Suprapubic skin (tissue), 4 donors: ENCODE results near the gene RPGRIP1L. TPM values are rescaled to one million over a fixed set of nuclear protein-coding genes. Genes with fewer than 3 reads are reported as not detected.

ENCODE experiments used
- DNase-seq, 2 donors: peaks; one replicate each; pipeline ENCODE4 v3.0.0-alpha.2; 2019; ENCODE audit warnings: low spot score in 2 of 2
- H3K27ac ChIP-seq: fragments of 200-600 bp; sonication (generic); one replicate; pipeline ENCODE4 v1.5.1; 2019
- H3K27me3 ChIP-seq: fragments of 200-600 bp; sonication (generic); one replicate; pipeline ENCODE4 v1.5.1; 2019
- H3K36me3 ChIP-seq: fragments of 200-600 bp; sonication (generic); one replicate; pipeline ENCODE4 v1.5.1; 2019
- H3K4me1 ChIP-seq: fragments of 200-600 bp; sonication (generic); one replicate; pipeline ENCODE4 v1.5.1; 2019
- H3K4me3 ChIP-seq: fragments of 200-600 bp; sonication (generic); one replicate; pipeline ENCODE4 v1.5.1; 2019; ENCODE audit warnings: mild to moderate bottlenecking
- H3K9me3 ChIP-seq: fragments of 200-600 bp; sonication (generic); one replicate; pipeline ENCODE4 v1.5.1; 2019
- EP300 ChIP-seq: sonication (generic); formaldehyde crosslinking; IDR thresholded peaks from one replicate; pipeline ENCODE4 v1.6.1; 2017; ENCODE audit warnings: antibody characterized with exemption
- POLR2A ChIP-seq, 2 donors: fragments of 450-650 bp; IDR thresholded peaks; one replicate each; pipeline ENCODE4 v1.6.1; 2017; ENCODE audit warnings: antibody characterized with exemption in 2 of 2, mild to moderate bottlenecking in 2 of 2, moderate library complexity in 2 of 2
- POLR2AphosphoS5 ChIP-seq, 3 donors: sonication (generic); formaldehyde crosslinking; IDR thresholded peaks; one replicate each; pipeline ENCODE4 v1.6.1; 2017; ENCODE audit warnings: antibody characterized with exemption in 3 of 3
- WGBS: methylation state at CpG from one replicate; pipeline ENCODE4 v1.1.5; 2018; 5-methylcytosine and 5-hydroxymethylcytosine counted together
- total RNA-seq, 4 donors: library from RNA; depleted of rRNA; stranded (reverse); fragments of >200 nt; gene quantifications; one replicate each; pipeline ENCODE4 v1.1.0, GENCODE V29; 2016
- TF ChIP-seq, protein P1 (sequence below), 2 donors: fragments of 200-600 bp in 1 of 2; fragments of 450-650 bp in 1 of 2; sonication (generic) in 1 of 2; IDR thresholded peaks; one replicate each; pipeline ENCODE4 v1.5.1; 2016 to 2019; ENCODE audit warnings: antibody characterized with exemption in 2 of 2, mild to moderate bottlenecking in 1 of 2, moderate library complexity in 1 of 2

The RPGRIP1L gene
- total RNA-seq, 4 donors from 2014 or later: 2.4 to 7.2 (median 3.8) TPM

DNA sequence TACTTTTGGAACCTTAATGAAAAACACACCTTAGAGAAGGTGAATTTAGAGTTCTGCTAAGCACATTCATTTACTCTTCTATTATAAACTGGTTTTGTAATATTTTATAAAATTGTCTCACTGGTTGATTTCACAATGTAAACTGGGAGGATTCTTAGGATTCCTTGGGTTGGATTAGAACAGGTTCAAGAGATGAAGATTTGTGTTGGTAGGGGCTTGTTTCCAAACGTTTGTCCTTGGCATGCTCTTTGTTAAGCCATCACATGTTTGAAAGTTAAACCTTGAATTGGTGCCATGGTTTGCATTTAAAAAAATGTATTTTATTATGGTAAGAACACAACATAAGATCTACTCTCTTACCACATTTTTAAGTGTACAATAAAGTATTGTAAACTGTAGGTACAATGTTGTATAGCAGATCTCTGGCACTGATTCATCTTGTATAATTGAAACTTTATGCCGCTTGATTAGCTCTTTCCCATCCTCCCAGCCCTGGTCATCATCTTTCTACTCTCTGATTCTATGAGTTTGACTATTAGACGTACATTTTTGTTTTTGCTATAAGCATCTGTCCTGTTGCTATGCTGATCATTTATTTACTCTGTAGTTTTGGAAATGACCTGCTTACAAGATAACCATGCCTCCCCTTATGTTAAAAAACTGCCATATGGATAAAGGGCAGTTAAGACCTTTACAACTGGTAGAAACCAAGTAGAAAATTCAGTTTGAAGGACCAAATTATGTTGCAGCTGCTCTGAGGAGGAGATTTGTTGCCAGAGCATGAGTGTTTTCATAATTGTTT, 9.9 kb upstream of the RPGRIP1L start:
- TF ChIP-seq POLR2A (IDR thresholded peaks at IDR 0.05) (no peak), POLR2AphosphoS5 (IDR thresholded peaks at IDR 0.05) (no peak), EP300 (no peak)
- TF ChIP-seq, protein P1, sequence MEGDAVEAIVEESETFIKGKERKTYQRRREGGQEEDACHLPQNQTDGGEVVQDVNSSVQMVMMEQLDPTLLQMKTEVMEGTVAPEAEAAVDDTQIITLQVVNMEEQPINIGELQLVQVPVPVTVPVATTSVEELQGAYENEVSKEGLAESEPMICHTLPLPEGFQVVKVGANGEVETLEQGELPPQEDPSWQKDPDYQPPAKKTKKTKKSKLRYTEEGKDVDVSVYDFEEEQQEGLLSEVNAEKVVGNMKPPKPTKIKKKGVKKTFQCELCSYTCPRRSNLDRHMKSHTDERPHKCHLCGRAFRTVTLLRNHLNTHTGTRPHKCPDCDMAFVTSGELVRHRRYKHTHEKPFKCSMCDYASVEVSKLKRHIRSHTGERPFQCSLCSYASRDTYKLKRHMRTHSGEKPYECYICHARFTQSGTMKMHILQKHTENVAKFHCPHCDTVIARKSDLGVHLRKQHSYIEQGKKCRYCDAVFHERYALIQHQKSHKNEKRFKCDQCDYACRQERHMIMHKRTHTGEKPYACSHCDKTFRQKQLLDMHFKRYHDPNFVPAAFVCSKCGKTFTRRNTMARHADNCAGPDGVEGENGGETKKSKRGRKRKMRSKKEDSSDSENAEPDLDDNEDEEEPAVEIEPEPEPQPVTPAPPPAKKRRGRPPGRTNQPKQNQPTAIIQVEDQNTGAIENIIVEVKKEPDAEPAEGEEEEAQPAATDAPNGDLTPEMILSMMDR (IDR thresholded peaks at IDR 0.05): no peak
- no peaks in the 10 kb centered on the region for H3K27me3 ChIP-seq
- no peaks in the 10 kb centered on the region for H3K36me3 ChIP-seq
- peaks cover 33% of the 10 kb centered on the region for H3K4me1 ChIP-seq
- no peak for DNase-seq
- WGBS: 51% methylated on average over 3 of the region's 3 CpGs
- peak overlapping the region; percentile 45 for H3K27ac ChIP-seq
- no peak overlapping the region for H3K4me3 ChIP-seq
- H3K9me3 ChIP-seq: no peaks in the 10 kb centered on the region

GRCh38 chr16:53712065-53712464, 8.4 kb upstream of the RPGRIP1L start:
- Histone ChIP-seq H3K9me3 (no peaks in the 10 kb centered on the region), H3K36me3 (no peaks in the 10 kb centered on the region), H3K27me3 (no peaks in the 10 kb centered on the region), H3K4me1 (peaks cover 33% of the 10 kb centered on the region), H3K4me3 (no peak overlapping the region), H3K27ac (no peak overlapping the region)
- TF ChIP-seq POLR2A (IDR thresholded peaks at IDR 0.05) (no peak), EP300 (no peak), POLR2AphosphoS5 (IDR thresholded peaks at IDR 0.05) (no peak)
- 97% methylated on average over 2 of the region's 2 CpGs for WGBS
- DNase-seq: no peak

GRCh38 chr16:53711390-53711789, 7.7 kb upstream of the RPGRIP1L start:
- no peaks in the 10 kb centered on the region for H3K27me3 ChIP-seq
- no peaks in the 10 kb centered on the region for H3K9me3 ChIP-seq
- H3K27ac ChIP-seq: no peak overlapping the region
- TF ChIP-seq POLR2AphosphoS5 (IDR thresholded peaks at IDR 0.05) (no peak), EP300 (no peak), POLR2A (IDR thresholded peaks at IDR 0.05) (no peak)
- TF ChIP-seq, protein P1 (IDR thresholded peaks at IDR 0.05): no peak
- WGBS: 77% methylated on average over 3 of the region's 3 CpGs
- H3K4me1 ChIP-seq: peaks cover 32% of the 10 kb centered on the region
- no peak overlapping the region for H3K4me3 ChIP-seq
- H3K36me3 ChIP-seq: no peaks in the 10 kb centered on the region
- DNase-seq: no peak

DNA sequence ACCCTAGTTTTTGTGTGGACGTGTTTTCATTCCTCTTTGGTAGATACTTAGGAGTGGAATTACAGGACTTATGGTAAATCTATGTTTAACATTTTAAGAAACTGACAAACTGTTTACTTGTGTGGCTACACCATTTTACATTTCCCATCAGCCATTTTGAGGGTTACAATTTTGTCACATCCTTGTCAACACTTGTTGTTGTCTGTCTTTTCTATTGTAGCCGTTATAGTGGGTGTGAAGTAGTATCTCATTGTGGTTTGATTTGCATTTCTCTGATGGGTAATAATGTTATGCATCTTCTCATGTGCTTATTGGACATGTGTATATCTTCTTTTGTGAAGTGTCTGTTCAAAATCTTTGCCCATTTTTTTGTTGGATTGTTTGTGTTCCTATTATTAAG, 4.8 kb upstream of the RPGRIP1L start:
- WGBS: 92% methylated on average over 2 of the region's 2 CpGs
- TF ChIP-seq POLR2A (IDR thresholded peaks at IDR 0.05) (no peak), POLR2AphosphoS5 (IDR thresholded peaks at IDR 0.05) (no peak), EP300 (no peak)
- TF ChIP-seq, protein P1 (IDR thresholded peaks at IDR 0.05): no peak
- no peak for DNase-seq

DNA sequence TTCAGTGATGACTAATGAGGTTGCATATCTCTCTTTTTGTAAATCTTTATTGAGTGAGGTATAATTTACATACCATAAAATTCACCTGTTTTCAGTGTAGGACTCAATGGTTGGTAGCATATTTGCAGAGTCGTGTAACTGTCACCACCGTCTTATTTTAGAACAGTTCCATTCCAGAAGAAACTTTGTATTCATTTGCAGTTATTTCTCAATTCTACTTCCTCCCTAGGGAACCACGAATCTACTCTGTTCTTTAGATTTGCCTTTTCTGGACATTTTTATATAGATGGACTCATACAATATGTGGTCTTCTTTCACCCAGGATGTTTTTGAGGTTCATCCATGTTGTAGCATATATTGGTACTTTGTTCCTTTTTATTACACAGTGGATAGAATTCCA, 4.0 kb upstream of the RPGRIP1L start:
- H3K36me3 ChIP-seq: no peaks in the 10 kb centered on the region
- H3K27ac ChIP-seq: no peak overlapping the region
- peaks cover 24% of the 10 kb centered on the region for H3K4me1 ChIP-seq
- no peaks in the 10 kb centered on the region for H3K27me3 ChIP-seq
- 85% methylated on average over 3 of the region's 3 CpGs for WGBS
- no peak overlapping the region for H3K4me3 ChIP-seq
- no peak for DNase-seq
- TF ChIP-seq, protein P1 (IDR thresholded peaks at IDR 0.05): no peak
- TF ChIP-seq POLR2A (IDR thresholded peaks at IDR 0.05) (no peak), EP300 (no peak), POLR2AphosphoS5 (IDR thresholded peaks at IDR 0.05) (no peak)
- no peaks in the 10 kb centered on the region for H3K9me3 ChIP-seq

More for the DNA sequence above, 4.8 kb upstream of the RPGRIP1L start:
- H3K27me3 ChIP-seq: no peaks in the 10 kb centered on the region
- no peak overlapping the region for H3K27ac ChIP-seq
- H3K4me1 ChIP-seq: peaks cover 18% of the 10 kb centered on the region
- no peak overlapping the region for H3K4me3 ChIP-seq
- no peaks in the 10 kb centered on the region for H3K9me3 ChIP-seq
- H3K36me3 ChIP-seq: no peaks in the 10 kb centered on the region
